HepG2 (cell line): ENCODE results near the gene NTMT1. TPM values are rescaled to one million over a fixed set of nuclear protein-coding genes. Genes with fewer than 3 reads are reported as not detected.

Experiments used
- ARNTL ChIP-seq: sonication (generic); formaldehyde crosslinking; IDR thresholded peaks from 2 replicates; pipeline ENCODE4 v1.4.0; 2020; ENCODE audit warnings: mild to moderate bottlenecking, missing genetic modification reagents
- E2F1 ChIP-seq: sonication (generic); formaldehyde crosslinking; IDR thresholded peaks from 2 replicates; pipeline ENCODE4 v1.5.0; 2020; ENCODE audit warnings: missing genetic modification reagents
- ELF3 ChIP-seq: IDR thresholded peaks from 2 replicates; pipeline ENCODE4 v1.6.1; 2016; ENCODE audit warnings: missing genetic modification reagents, missing compliant biosample characterization
- FOXC1 ChIP-seq: sonication (generic); formaldehyde crosslinking; IDR thresholded peaks from 2 replicates; pipeline ENCODE4 v1.8.0; 2022; ENCODE audit warnings: mild to moderate bottlenecking, missing genetic modification reagents, borderline replicate concordance
- HNRNPLL ChIP-seq: fragments of 200-400 bp; formaldehyde crosslinking; IDR thresholded peaks from 2 replicates; pipeline ENCODE4 v1.6.1; 2017; ENCODE audit warnings: mild to moderate bottlenecking, low read depth, low read length; ENCODE audit not compliant: poor library complexity, severe bottlenecking
- MYPOP ChIP-seq: sonication (generic); formaldehyde crosslinking; IDR thresholded peaks from 2 replicates; pipeline ENCODE4 v1.8.1; 2023; ENCODE audit warnings: mild to moderate bottlenecking, moderate library complexity, missing genetic modification reagents
- PBX2 ChIP-seq: IDR thresholded peaks from 2 replicates; pipeline ENCODE4 v1.6.1; 2016; ENCODE audit warnings: control low read depth
- PPARG ChIP-seq: conservative IDR thresholded peaks from 2 replicates; pipeline ENCODE4 v1.6.1; 2016; ENCODE audit warnings: missing biosample characterization, missing genetic modification reagents
- PRDM15 ChIP-seq: sonication (generic); formaldehyde crosslinking; IDR thresholded peaks from 2 replicates; pipeline ENCODE4 v1.4.0; 2020; ENCODE audit warnings: missing genetic modification reagents
- RFXANK ChIP-seq: IDR thresholded peaks from 2 replicates; pipeline ENCODE4 v1.6.1; 2016
- SNAI1 ChIP-seq: sonication (generic); formaldehyde crosslinking; IDR thresholded peaks from 2 replicates; pipeline ENCODE4 v1.5.0; 2020; ENCODE audit warnings: mild to moderate bottlenecking, missing genetic modification reagents, borderline replicate concordance
- TEAD3 ChIP-seq: optimal IDR thresholded peaks from 2 replicates; pipeline ENCODE3; 2016; ENCODE audit warnings: borderline replicate concordance
- ZKSCAN8 ChIP-seq: IDR thresholded peaks from 2 replicates; pipeline ENCODE4 v1.6.1; 2016; ENCODE audit warnings: borderline replicate concordance, missing genetic modification reagents, missing compliant biosample characterization
- ZMAT5 ChIP-seq: sonication (generic); formaldehyde crosslinking; IDR thresholded peaks from 2 replicates; pipeline ENCODE4 v1.5.0; 2020; ENCODE audit warnings: mild to moderate bottlenecking, low read depth, missing genetic modification reagents, borderline replicate concordance
- ZNF124 ChIP-seq: sonication (generic); formaldehyde crosslinking; IDR thresholded peaks from 2 replicates; pipeline ENCODE4 v1.4.0; 2020; ENCODE audit warnings: missing genetic modification reagents
- ZNF354B ChIP-seq: sonication (generic); formaldehyde crosslinking; IDR thresholded peaks from 2 replicates; pipeline ENCODE4 v1.8.0; 2022; ENCODE audit warnings: mild to moderate bottlenecking, missing genetic modification reagents
- ZNF414 ChIP-seq: sonication (generic); formaldehyde crosslinking; IDR thresholded peaks from 2 replicates; pipeline ENCODE4 v1.5.0; 2020; ENCODE audit warnings: missing genetic modification reagents
- ZNF530 ChIP-seq: sonication (generic); formaldehyde crosslinking; IDR thresholded peaks from 2 replicates; pipeline ENCODE4 v1.5.0; 2020; ENCODE audit warnings: low read depth, mild to moderate bottlenecking, missing genetic modification reagents
- ZNF780A ChIP-seq: sonication (generic); formaldehyde crosslinking; IDR thresholded peaks from 2 replicates; pipeline ENCODE4 v1.8.0; 2022; ENCODE audit warnings: mild to moderate bottlenecking, missing genetic modification reagents, moderate library complexity
- ZNF850 ChIP-seq: sonication (generic); formaldehyde crosslinking; conservative IDR thresholded peaks from 2 replicates; pipeline ENCODE4 v1.9.0; 2021; ENCODE audit warnings: mild to moderate bottlenecking, missing genetic modification reagents
- ZSCAN20 ChIP-seq: sonication (generic); formaldehyde crosslinking; IDR thresholded peaks from 2 replicates; pipeline ENCODE4 v1.4.0; 2020; ENCODE audit warnings: missing genetic modification reagents, mild to moderate bottlenecking, borderline replicate concordance
- ZSCAN29 ChIP-seq: sonication (generic); formaldehyde crosslinking; conservative IDR thresholded peaks from 2 replicates; pipeline ENCODE4 v1.4.0; 2020; ENCODE audit warnings: mild to moderate bottlenecking, missing genetic modification reagents
- polyA plus RNA-seq, 8 experiments: library from polyadenylated mRNA; depleted of rRNA in 3 of 8; stranded (reverse) in 7 of 8; unstranded in 1 of 8; fragments of >200 nt; fragmentation: Illumina TruSeq in 4 of 8; extraction: Trizol in 4 of 8; gene quantifications; 2 replicates each; pipeline versions ENCODE4 v1.2.1 to v1.2.3, GENCODE V29; 2011 to 2016; ENCODE audit warnings: low read depth in 4 of 8, missing spikeins in 1 of 8, mixed read lengths in 1 of 8; ENCODE audit not compliant: insufficient read depth in 1 of 8
- total RNA-seq, 5 experiments: library from RNA; depleted of rRNA; stranded (reverse); fragments of >200 nt; fragmentation: Illumina TruSeq; extraction: Trizol; gene quantifications; 2 replicates each; pipeline ENCODE4 v1.2.3, GENCODE V29; 2016; ENCODE audit warnings: low read depth in 1 of 5

Gene NTMT1
- total and polyA plus RNA-seq, 2 of the 13 experiments (the other 11 are each of a cell fraction or from before 2014, with no cell fraction given), result 49.1 to 53.8 TPM

- TF ChIP-seq ZSCAN29 (CRISPR knock-in tag), result no peak
- TF ChIP-seq ELF3 (CRISPR knock-in tag), result peak; percentile 43; the same call in 1 of the 2 replicates
- TF ChIP-seq ZNF780A (CRISPR knock-in tag), result no peak
- no peak for TF ChIP-seq ARNTL (CRISPR knock-in tag)
- TF ChIP-seq ZNF530 (CRISPR knock-in tag), result no peak
- TF ChIP-seq PBX2, result no peak
- TF ChIP-seq HNRNPLL, result no peak
- TF ChIP-seq RFXANK (CRISPR knock-in tag), result no peak
- no peak for TF ChIP-seq ZKSCAN8 (CRISPR knock-in tag)
- TF ChIP-seq PRDM15 (CRISPR knock-in tag), result no peak
- no peak for TF ChIP-seq MYPOP
- TF ChIP-seq ZNF124, result no peak
- no peak for TF ChIP-seq E2F1 (CRISPR knock-in tag)
- TF ChIP-seq ZNF850 (CRISPR knock-in tag), result no peak
- TF ChIP-seq TEAD3 (CRISPR knock-in tag), result peak; percentile 74
- TF ChIP-seq ZMAT5 (CRISPR knock-in tag), result no peak
- TF ChIP-seq ZNF414 (CRISPR knock-in tag), result no peak
- TF ChIP-seq ZSCAN20, result no peak
- 0 out of 2 replicates have a peak, but pooled peaks have one; percentile 7 for TF ChIP-seq SNAI1 (CRISPR knock-in tag)
- no peak for TF ChIP-seq PPARG (CRISPR knock-in tag)
- TF ChIP-seq ZNF354B (CRISPR knock-in tag), result no peak
- no peak for TF ChIP-seq FOXC1 (CRISPR knock-in tag)
Measured at GRCh38 chr9:129591916-129592315, 34.0 kb upstream of the NTMT1 start (continued).
